ENCODE measurements around the gene AURKA.

DNA sequence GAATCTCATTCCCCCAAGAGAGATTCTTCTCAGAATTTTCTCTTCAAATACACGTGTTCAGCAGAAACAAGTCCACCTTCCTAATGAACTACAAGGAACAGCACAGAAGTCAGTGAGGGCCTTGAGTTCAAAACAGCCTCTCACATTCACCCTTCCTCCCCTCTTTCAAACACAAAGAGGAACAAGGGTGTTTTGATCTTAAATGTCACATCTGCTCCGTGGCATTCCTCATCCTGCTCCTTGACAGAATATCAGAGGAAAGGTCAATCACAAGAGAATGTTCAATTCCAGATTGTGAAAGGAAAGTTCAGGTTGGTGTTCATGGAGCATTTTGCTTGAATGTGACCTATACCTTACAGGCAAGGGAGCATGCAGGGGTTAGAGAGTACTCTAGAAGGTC lies 68.8 kb downstream of the AURKA start:
- TF ChIP-seq ELF4 (CRISPR knock-in tag; IDR thresholded peaks at IDR 0.05), result no peak
- no peak for TF ChIP-seq FUS (optimal IDR thresholded peaks at IDR 0.05; ENCODE audit: low read depth, low read length)
- TF ChIP-seq, protein P1, sequence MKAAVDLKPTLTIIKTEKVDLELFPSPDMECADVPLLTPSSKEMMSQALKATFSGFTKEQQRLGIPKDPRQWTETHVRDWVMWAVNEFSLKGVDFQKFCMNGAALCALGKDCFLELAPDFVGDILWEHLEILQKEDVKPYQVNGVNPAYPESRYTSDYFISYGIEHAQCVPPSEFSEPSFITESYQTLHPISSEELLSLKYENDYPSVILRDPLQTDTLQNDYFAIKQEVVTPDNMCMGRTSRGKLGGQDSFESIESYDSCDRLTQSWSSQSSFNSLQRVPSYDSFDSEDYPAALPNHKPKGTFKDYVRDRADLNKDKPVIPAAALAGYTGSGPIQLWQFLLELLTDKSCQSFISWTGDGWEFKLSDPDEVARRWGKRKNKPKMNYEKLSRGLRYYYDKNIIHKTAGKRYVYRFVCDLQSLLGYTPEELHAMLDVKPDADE (conservative IDR thresholded peaks at IDR 0.05; ENCODE audit: control insufficient read depth, low read depth, low read length), result no peak
- TF ChIP-seq NFYB (IDR thresholded peaks at IDR 0.05; ENCODE audit: extremely low read depth, insufficient read length), result no peak
- no peak for TF ChIP-seq TCF7L2 (IDR thresholded peaks at IDR 0.05; ENCODE audit: low read depth, low read length)
- TF ChIP-seq, protein P2, sequence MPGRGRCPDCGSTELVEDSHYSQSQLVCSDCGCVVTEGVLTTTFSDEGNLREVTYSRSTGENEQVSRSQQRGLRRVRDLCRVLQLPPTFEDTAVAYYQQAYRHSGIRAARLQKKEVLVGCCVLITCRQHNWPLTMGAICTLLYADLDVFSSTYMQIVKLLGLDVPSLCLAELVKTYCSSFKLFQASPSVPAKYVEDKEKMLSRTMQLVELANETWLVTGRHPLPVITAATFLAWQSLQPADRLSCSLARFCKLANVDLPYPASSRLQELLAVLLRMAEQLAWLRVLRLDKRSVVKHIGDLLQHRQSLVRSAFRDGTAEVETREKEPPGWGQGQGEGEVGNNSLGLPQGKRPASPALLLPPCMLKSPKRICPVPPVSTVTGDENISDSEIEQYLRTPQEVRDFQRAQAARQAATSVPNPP (IDR thresholded peaks at IDR 0.05; ENCODE audit: borderline replicate concordance, insufficient read depth, insufficient read length), result no peak
- TF ChIP-seq, protein P3, sequence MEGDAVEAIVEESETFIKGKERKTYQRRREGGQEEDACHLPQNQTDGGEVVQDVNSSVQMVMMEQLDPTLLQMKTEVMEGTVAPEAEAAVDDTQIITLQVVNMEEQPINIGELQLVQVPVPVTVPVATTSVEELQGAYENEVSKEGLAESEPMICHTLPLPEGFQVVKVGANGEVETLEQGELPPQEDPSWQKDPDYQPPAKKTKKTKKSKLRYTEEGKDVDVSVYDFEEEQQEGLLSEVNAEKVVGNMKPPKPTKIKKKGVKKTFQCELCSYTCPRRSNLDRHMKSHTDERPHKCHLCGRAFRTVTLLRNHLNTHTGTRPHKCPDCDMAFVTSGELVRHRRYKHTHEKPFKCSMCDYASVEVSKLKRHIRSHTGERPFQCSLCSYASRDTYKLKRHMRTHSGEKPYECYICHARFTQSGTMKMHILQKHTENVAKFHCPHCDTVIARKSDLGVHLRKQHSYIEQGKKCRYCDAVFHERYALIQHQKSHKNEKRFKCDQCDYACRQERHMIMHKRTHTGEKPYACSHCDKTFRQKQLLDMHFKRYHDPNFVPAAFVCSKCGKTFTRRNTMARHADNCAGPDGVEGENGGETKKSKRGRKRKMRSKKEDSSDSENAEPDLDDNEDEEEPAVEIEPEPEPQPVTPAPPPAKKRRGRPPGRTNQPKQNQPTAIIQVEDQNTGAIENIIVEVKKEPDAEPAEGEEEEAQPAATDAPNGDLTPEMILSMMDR (IDR thresholded peaks at IDR 0.05 in 2 of 3, conservative IDR thresholded peaks at IDR 0.05 in 1 of 3; ENCODE audit: insufficient read depth in 2 of 3, low read depth in 1 of 3, low read length in 3 of 3), result no peak
- TF ChIP-seq CEBPB (tag; IDR thresholded peaks at IDR 0.05), result no peak

Measured in K562 (cell line).